Endothelial cell of umbilical vein (primary cell): ENCODE data around the gene SPOP.

Experiments used
- CTCF ChIP-seq, 2 donors: IDR thresholded peaks; 1 replicate in 1 of 2; 2 replicates in 1 of 2; pipeline ENCODE4 v1.5.1; 2011; ENCODE audit warnings: low read length in 2 of 2, mild to moderate bottlenecking in 2 of 2, moderate library complexity in 2 of 2, control low read depth in 1 of 2, inconsistent platforms in 1 of 2, low read depth in 1 of 2; ENCODE audit not compliant: insufficient read depth in 1 of 2; ENCODE audit errors: extremely low read depth in 1 of 2
- EZH2 ChIP-seq: IDR thresholded peaks from 2 replicates; pipeline ENCODE4 v1.6.1; 2012; ENCODE audit warnings: borderline replicate concordance, low read depth, mild to moderate bottlenecking, moderate library complexity, low read length, inconsistent platforms; ENCODE audit not compliant: severe bottlenecking
- FOS ChIP-seq: IDR thresholded peaks from 2 replicates; pipeline ENCODE4 v1.6.1; 2011; ENCODE audit warnings: mild to moderate bottlenecking, low read length, moderate library complexity, borderline replicate concordance; ENCODE audit not compliant: insufficient read depth
- MAX ChIP-seq: IDR thresholded peaks from 2 replicates; pipeline ENCODE4 v1.6.1; 2011; ENCODE audit not compliant: insufficient read depth, insufficient read length
- MYC ChIP-seq: IDR thresholded peaks from one replicate; pipeline ENCODE4 v1.6.1; 2011; ENCODE audit warnings: mild to moderate bottlenecking, low read depth, low read length
- POLR2A ChIP-seq: IDR thresholded peaks from 2 replicates; pipeline ENCODE4 v1.6.1; 2012; ENCODE audit warnings: low read depth, mild to moderate bottlenecking, control low read depth, low read length

- TF ChIP-seq POLR2A, result no peak
- no peak for TF ChIP-seq CTCF (IDR thresholded peaks at IDR 0.05; ENCODE audit: extremely low read depth in 1 of 2, insufficient read depth in 1 of 2, low read depth in 1 of 2, low read length in 2 of 2)
- no peak for TF ChIP-seq MAX
- no peak for TF ChIP-seq EZH2
- TF ChIP-seq MYC, result no peak
- TF ChIP-seq FOS, result no peak
Measured at GRCh38 chr17:49723423-49723822, 45.5 kb upstream of the SPOP start.
